NCI-H2081 (cell line): ENCODE measurements around the gene ADORA2A.

Source experiments
- DNase-seq, 2 experiments: peaks; one replicate each; lab custom pipeline; 2025; lab: John Stamatoyannopoulos, UW

The ADORA2A gene

GRCh38 chr22:24418786-24419474 lies 8.5 kb upstream of the ADORA2A start:
- peak in 1 of 2 experiments; percentile 10 for DNase-seq

- DNase-seq, result no peak
These were observed 7.9 kb upstream of the ADORA2A start for GRCh38 chr22:24419475-24419850.

GRCh38 chr22:24420072-24420976 lies 7.1 kb upstream of the ADORA2A start:
- DNase-seq, result peak in 1 of 2 experiments; percentile 22

GRCh38 chr22:24420977-24421343 lies 6.4 kb upstream of the ADORA2A start:
- DNase-seq, result no peak

- DNase-seq, result no peak
These were observed 5.9 kb upstream of the ADORA2A start for GRCh38 chr22:24421428-24421931.

GRCh38 chr22:24422102-24422665 lies 5.2 kb upstream of the ADORA2A start:
- DNase-seq, result no peak

GRCh38 chr22:24423519-24424000 lies 3.8 kb upstream of the ADORA2A start:
- no peak for DNase-seq

- DNase-seq, result no peak
These were observed 3.1 kb upstream of the ADORA2A start for GRCh38 chr22:24424001-24424900.

- no peak for DNase-seq
These were observed 2.3 kb upstream of the ADORA2A start for GRCh38 chr22:24424901-24425775.

GRCh38 chr22:24426436-24426835 lies 963 bp upstream of the ADORA2A start:
- DNase-seq, result no peak

GRCh38 chr22:24426851-24427499 lies 424 bp upstream of the ADORA2A start:
- no peak for DNase-seq

GRCh38 chr22:24428751-24429410 lies 1.5 kb downstream of the ADORA2A start:
- DNase-seq, result no peak

- peak in 1 of 2 experiments; percentile 25 for DNase-seq
These were observed 2.3 kb downstream of the ADORA2A start for GRCh38 chr22:24429411-24430365.

GRCh38 chr22:24430431-24431308 lies 3.3 kb downstream of the ADORA2A start:
- no peak for DNase-seq

- DNase-seq, result no peak
These were observed 4.1 kb downstream of the ADORA2A start for GRCh38 chr22:24431309-24432034.

GRCh38 chr22:24432059-24432853 lies 4.9 kb downstream of the ADORA2A start:
- peak in 1 of 2 experiments; percentile 12 for DNase-seq
